ENCODE results near the gene GFRA4.

Gene GFRA4

DNA sequence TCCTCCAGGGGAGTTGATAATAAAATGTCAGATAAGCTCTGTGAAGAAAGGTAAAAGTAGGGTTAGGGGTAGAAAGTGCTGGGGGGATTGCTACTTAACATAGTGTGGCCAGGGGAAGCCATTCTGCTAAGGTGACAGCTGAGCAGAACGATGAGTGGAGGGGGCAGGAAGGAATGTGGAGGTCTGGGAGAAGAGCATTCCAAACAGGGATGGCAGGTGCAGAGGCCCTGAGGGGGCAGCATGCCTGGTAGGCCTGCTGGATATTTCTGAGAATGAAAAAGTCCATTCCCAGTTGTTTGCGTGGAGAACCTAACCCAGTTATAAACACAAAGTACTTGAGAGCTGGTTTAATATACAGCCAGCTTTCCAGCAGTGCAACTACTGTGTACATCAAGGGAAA lies 9.3 kb downstream of the GFRA4 start:
- no peak for DNase-seq (ENCODE audit: low read depth in 2 of 2)

DNA sequence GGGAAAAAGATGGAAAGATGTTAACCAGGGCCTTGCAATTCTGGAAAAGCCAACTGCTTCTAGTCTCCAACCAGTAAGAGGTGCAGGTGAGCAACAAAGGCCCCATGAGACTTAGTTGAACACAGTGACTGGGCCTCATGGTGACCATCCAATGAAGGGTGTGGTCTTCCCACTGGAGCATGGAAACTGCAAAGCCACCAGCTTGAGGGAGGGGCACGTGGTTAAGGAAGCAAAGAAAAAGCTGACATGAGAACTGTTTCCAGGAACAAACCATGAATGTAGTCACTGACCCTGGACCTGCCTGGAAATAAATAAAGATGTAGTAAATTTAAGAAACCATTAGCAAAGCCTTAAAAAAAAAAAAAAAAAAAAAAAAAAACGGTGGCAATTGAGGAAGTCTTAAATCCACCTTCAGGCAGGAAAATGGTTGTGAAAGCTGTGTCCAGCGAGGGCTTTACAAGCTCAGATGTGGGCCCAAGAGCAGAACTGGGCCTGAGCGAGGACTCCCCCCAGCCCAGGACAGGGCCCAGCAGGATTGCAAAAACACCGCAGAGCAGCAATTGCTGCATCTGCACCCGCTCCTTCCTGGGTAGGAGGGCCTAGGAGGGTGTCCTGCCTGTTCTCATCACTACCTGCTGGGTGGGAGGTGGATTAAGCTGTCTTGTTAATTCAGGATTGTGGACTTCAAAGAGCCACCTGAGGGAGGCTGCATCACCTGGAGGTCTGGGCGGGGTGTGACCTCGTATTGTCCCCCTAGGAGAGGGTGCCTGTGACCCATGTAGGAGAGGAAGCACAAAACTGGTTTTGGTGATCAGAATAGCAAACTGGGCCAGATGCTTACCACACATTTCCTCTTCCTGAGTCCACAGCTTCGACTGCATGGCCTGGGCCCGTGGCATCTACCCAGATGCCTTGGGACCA lies 10.3 kb downstream of the GFRA4 start:
- no peak for DNase-seq (ENCODE audit: low read depth in 2 of 2)

DNA sequence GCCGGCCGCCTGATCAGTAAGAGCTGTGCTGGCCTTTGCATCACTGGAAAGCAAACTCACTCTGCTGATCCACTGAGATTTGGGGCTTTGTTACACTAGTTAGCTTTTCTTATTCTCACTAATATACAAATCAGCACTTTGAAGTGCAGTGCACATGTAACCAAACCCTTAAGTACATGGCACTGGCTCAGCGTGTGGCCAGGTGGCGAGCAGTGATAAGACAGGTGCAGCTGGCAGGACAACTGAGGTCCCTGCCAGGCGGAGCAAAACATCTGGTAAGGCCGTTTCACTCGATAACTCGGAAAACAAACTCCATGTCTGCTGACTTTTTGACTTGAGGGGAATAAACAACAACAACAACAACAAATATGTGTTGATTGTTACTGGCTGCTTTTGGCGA lies 11.0 kb downstream of the GFRA4 start:
- DNase-seq (ENCODE audit: low read depth in 2 of 2) = no peak

DNA sequence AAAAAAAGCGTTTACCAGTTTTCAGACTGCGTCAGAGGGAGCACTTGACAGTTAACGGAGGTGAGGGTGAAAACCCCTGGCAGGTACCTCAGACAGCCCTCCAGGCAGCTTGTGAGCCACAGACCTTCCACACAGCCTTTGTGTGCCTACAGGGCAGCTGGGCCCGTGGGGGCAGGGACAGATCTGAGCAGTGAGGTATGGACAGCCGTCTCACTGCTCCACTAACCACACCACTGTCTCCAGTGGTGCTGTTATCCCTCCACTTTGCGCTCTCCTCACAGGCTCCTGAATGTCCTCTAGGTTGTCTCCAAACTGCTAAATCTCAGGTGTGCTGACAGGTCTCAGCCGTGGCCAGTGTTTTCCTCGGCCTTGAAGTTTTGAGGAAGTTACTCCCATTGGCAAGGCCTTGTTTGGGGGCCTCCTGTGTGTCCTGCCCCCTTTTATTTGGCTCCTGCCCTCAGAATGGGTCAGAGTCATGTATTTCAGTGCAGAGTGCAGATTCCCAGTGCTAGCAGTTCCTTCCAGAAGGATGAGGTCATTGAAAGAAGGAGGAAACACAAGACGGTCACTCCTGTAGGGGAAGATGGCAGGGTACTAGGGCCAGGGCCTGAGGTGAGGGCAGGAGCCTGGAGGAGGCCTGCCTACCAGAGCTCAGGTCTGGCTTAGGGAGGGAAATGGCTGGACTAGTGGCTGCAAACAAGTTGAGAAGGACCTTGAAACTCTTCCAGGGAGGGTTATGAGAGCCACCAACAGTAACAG lies 11.8 kb downstream of the GFRA4 start:
- DNase-seq (ENCODE audit: low read depth in 2 of 2) = no peak

DNA sequence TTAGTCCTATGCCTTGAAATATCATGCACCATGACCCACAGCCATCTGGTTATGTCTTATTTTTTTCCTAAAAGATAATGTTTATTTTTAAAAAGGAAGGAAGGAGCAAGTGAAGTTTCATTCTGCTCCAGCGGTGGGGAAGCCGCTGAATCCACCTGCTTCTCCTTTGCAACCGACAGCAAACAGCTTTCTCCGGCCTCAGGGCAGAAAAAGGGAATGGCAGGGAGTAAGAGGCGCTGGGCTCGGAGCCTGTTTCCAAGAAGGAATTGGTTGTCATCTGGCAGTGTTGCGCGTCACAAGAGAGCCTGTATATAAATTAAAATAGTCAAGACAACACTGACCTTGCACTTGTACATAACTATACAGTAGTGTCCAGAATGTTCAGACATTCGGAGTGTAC lies 14.2 kb downstream of the GFRA4 start:
- no peak for DNase-seq (ENCODE audit: low read depth in 2 of 2)

DNA sequence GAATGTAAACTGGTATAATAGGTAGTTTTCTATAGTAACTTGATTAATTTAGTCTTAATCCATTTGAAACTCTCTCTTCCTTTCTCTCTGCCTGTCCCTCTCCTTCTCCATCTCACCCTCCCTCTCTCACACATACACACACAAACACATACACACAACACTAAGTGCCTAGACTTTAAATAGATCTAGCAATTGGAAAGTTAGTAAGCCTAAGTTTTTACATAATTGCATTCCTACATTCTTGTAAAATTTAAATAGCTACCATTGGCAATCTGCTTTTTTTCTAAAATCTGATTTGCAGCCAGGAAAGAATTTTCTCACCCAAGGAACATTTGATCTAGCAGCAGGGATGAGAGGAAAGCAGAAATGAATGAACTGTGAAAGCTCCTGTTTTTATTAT lies 15.7 kb downstream of the GFRA4 start:
- DNase-seq (ENCODE audit: low read depth in 2 of 2) = no peak

DNA sequence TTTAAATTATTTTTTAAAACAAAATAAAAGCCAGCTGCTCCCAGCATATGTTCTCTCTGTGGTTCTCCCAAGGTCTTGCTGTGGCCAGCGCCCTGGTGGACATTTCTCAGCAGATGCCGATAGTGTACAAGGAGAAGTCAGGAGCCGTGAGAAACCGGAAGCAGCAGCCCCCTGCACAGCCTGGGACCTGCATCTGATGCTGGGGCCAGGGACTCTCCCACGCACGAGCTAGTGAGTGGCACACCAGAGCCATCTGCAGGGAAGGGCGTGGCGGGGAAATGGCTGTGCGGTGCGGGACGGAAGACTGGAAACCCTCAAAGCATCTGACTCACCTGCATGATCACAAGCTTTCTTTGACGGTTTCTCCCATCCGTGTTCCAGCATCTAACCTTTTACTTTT lies 16.5 kb downstream of the GFRA4 start:
- no peak for DNase-seq (ENCODE audit: low read depth in 2 of 2)

DNA sequence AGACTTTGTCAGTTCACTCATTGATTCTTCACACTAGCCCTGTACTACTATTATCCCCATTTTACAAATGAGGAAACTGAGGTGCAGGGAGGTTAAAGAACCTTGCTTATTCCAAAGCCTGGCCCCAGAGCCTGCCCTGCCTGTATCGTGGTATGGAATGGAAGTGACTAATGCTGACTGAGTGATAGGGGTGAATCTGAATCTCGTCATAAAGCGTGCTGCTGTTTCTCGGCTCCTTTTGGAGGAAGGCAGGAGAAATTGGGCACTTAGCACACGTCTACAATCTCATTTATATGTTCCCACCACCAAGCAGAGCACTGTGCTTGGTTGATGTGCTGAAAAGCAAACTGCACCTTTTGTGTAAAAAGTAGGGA lies 17.1 kb downstream of the GFRA4 start:
- no peak for DNase-seq (ENCODE audit: low read depth in 2 of 2)

DNA sequence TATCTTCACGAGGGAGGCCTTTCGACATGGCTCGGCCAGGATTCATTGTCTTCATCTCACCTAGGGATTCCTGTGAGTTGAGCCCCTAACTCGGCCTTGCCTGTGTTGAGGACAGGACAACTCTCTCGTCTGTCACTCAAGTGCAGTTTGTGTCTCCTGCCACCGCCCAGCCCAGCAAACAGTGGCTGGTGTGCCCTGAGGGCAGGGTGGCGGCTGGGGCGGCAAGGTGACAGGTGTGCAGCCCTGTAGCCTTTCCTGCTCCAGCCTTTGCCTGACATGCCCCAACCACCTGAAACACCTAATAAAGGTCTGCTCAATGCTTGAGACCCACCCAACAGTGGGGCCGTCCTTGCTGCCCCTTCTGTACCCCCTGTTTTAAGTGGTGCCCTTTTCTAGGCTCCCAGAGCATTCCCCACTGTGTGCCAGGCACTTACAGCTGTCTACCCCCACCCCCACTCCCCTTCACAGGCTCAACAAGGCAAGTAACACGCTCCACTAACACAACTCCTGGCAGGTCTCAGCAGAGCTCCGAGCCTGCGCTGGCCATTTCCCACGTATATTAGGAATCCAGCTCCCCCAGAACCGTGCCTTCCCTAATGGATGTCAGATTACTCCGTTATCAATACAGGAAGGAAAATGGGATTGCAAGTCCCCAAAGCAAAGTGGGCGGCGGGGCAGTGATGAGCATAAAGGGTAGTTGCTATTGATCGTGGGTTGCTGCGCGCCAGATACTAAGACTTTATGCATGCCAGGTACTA lies 17.7 kb downstream of the GFRA4 start:
- no peak for DNase-seq (ENCODE audit: low read depth in 2 of 2)

DNA sequence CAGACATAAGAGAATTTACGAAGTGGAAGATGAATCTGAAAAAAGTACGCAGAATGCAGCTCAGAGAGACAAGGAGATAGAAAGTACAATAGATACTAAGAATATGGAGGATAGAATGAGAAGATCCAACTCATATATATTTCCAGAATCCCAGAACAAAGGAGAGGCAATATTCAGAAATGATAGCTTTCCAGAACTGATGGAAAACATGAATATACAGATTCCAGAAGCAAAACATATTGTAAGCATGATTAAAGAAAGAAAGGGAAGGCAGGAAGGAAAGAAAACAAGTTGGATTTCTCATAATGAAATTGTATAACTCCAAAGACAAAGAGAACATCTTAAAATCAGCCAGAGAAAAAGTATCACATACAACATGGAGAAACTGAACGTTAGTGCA lies 22.9 kb downstream of the GFRA4 start:
- no peak for DNase-seq (ENCODE audit: low read depth in 2 of 2)

DNA sequence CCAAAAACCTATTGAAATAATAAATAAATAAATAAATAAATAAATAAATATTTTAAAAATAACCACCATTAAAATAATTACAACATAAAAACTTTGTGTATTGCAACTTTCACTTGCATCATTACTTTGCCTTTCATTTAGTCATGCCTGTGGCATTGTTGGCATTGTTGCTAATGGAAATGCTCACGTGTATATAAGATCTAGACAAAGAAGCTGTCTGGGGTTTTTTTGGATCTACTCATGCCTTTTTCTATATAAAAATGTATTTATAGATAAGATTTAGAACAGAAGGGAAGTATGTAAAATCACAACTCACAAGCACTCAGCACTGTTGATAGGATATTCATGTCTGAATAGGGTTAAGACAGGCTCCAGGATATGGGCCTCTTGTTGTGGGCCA lies 27.9 kb downstream of the GFRA4 start:
- no peak for DNase-seq (ENCODE audit: low read depth in 2 of 2)

DNA sequence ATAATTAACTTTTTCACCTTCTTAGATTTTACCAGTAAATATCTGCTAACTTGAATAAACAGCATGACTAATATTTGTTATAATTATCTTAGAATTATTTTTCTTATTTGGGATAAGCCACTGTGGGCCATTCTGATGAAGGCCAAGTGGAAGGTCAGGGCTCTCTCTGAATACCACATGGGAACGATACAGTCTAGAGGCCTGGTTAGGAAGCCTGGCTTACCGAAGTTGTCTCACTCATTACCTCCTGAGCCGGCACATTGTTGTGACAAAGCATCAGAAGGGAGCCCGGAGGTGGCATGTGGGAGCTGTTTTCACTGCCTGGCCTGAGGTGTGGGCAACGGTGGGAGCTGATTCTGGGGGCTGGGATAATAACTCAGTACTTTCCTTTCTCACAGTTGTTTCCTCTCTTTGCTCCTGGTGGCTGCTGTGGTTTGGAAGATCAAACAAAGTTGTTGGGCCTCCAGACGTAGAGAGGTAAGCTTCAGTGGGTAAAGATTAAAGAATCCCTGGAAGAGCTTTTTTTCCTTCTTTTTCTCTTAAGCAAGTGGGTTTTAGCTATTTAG lies 29.2 kb downstream of the GFRA4 start:
- no peak for DNase-seq (ENCODE audit: low read depth in 2 of 2)

DNA sequence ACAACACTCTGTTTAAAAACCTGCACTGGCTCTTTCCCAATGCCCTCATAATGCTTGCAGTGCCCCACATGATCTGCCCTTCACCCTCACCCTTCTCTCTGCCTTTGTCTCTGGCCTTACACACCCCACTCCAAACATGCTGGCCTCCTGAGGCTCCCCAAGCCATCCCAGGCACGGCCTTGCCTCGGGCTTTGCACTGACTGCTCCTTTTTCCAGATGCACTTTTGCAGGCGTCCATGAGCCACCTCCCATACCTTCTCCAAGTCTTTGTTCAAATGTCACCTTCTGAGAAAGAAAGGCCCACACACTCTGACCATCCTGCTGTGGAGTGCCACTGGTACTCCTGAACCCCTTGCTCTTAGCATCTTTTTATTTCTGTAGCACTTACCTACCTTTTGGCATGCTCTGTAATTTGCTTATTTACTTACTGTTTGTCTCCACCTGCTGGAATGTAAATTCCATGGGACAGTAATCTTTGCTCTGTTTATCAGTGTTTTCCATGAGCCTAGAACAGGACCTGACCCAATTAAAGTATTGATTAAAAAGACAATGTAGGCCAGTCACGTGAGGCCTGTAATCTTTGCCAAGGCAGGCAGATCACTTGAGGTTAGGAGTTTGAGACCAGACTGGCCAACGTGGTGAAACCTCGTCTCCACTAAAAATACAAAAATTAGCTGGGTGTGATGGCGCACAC lies 30.7 kb downstream of the GFRA4 start:
- no peak for DNase-seq (ENCODE audit: low read depth in 2 of 2)

DNA sequence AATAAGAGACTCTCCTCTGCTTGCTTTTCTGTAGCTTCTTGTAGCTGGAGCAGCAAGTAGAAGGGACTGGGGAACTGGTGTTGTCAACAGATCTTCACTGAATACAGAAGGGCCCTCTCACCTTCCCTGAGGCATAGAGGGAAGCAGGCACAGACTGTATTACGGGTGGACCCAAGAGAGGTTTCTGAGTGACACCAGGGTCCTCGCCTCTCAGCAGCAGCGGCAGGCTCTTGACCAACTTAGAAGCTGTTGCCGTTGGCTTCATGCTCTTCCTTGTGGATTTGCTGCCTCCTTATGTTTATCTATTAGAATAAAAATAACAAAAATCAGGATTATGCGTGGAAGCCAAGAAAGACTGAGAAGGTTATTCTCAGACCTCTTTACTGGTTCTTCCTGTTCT lies 31.7 kb downstream of the GFRA4 start:
- no peak for DNase-seq (ENCODE audit: low read depth in 2 of 2)

DNA sequence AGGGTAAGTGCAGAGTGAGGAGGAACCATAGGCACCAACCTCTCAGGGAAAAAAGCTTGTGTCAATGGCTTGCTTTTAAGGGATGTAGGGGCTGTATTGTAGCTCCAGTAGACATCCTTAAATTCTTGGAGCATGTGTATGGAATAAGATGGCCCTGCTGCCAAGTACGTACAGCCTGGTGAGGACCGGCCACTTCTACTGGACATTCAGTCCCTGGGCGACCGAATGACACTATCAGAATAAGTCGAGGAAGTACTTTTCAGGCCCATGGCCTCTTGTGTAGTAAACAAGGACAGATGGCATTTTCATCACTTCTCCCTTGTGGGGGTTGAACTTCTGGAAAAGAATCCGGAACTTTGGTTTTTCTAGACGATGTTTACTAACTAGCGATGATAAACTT lies 32.8 kb downstream of the GFRA4 start:
- no peak for DNase-seq (ENCODE audit: low read depth in 2 of 2)

DNA sequence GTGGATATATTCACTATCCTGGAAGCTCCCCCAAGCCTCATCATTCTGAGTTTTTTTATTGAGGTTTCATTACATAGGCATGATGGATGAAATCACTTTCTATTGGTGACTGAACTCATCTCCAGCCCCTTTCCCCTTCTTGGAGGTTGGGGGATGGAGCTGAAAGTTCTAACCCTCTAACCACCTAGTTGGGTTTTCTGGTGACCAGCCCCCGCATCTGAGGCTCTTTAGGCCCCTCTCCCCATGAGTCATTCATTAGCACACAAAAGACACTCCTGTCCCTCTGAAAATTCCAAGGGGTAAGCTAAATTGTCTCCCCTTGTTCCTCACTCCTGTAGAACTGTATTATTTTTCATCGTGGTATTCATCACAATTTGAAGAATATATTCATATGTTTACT lies 33.3 kb downstream of the GFRA4 start:
- DNase-seq (ENCODE audit: low read depth in 2 of 2) = no peak

DNA sequence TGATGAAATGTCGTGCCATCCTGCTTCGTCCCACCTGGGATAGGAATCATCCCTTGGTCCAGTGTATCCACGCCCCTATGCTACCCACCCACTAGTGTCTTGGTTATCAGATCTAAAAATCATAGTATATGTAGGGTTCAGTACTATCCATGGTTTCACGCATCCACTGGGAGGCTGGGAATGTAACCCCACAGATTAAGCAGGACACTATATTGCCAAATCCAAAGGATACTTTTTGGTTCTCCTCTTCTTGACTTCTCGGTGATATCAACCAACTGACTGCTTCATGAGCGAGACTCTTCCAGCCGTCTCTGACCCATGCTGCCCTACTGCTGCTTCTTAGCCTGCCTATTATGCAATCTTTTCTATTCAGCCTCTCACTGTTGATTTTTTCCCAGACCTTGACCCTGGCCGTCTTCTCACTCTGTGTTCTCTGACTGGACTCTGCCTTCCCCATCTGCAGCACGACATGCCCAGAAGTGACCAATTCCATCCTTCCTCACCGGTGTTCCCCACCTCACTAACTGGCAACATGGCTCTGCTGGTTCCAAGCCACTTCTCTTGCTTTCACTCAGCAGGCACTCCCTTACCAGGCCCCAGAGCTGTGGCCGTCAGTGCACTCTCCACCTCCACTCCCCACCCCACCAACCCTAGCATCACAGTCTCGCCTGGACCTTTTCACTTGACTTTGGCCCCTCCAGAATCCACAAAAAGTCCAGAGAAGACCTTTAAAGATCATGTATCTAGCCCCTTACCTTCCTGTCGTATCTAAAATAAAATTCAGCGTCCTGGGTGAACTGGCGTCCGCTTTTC lies 34.5 kb downstream of the GFRA4 start:
- no peak for DNase-seq (ENCODE audit: low read depth in 2 of 2)

DNA sequence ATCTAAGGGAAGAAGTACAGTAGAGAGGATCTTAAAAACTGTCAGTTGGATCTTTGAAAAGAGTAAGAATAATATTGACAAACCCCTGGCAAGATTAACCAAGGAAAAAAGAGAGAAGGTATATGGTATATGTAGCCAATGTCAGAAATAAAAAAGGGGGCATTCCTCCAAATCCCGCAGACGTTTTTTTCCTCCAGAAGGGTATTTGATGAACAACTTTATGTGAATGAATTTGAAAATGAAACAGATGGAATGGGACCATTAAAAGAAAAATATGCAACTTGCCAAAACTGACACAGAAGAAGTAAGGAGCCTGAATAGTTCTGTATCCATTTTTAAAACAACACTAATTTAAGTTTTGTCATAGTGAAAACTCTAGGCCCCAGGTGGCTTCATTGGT lies 35.7 kb downstream of the GFRA4 start:
- no peak for DNase-seq (ENCODE audit: low read depth in 2 of 2)

DNA sequence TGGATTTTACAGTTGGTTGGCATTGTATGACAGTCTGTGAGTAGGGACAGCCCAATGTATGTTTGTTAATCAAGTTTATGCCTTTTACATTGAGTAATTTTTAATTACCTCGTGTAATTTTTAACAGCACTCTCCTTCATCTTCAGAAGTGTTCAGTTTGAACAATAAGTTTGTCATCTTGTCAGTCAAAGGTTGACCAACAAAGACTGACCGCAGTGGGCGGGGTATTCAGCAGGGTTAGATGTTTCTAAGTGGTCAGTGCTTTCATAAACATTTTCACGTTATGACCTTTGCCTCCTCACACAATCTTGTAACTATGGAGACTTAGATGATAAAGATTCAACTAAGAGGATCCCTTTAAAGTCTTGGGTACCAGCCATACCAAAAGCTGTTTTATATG lies 40.8 kb downstream of the GFRA4 start:
- no peak for DNase-seq (ENCODE audit: low read depth in 2 of 2)

DNA sequence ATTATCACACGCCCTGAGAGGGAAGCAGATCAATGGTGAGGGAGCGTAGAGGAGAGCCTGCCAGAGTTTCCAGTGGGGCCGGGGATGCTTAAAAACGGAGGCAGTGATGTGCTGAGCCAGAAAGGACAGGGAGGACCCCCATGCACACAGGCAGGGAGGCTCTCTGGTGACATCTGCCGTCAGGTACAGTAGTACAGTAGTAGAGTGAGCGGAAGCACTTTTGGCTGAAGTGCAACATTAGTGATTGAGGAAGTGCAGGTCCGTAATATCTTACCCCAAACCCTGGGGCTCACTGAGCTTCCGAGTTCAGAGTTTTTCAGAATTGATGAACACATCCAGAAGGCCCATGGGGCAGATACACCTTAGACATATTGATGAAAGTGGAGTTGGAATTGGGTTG lies 42.1 kb downstream of the GFRA4 start:
- no peak for DNase-seq (ENCODE audit: low read depth in 2 of 2)

DNA sequence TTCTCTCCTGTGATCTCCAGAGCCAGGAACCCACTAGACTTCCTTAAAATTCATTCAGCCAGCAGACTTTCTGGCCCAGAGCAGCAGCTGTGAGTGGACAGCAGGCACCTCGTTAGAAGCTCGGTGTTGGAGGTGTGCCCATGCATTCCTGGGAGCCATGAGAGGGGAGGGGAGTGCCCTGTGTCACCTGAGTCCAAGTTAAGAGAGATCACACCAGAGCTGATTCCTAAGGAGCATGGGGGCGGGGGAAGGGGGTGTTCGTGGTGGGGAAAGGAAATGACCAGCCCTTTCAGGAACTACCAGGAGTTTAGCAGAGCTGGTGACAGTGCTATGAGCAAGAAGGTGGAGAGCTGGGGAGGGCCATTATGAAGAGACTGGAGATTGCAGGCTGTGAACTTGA lies 46.9 kb downstream of the GFRA4 start:
- DNase-seq (ENCODE audit: low read depth in 2 of 2) = no peak
